Head of caudate nucleus (tissue), 42 donors: ENCODE measurements around the gene ELMOD3.
"Not testable (repeated sequence)": the region's sequence is repeated elsewhere in the genome, so short reads cannot be mapped to it uniquely, and the experiment has no call there.

ENCODE experiments used
- DNase-seq, 42 donors: peaks; one replicate each; pipeline versions ENCODE4 v3.0.0 to v3.0.0-alpha.2; 2020 to 2021; ENCODE audit warnings: mixed read lengths in 7 of 42
- intact Hi-C: fragments of 100-400 bp; cut with DNase I; formaldehyde crosslinking; loops from one replicate; pipeline ENCODE4 v1.15.0; 2022

The ELMOD3 gene

DNA sequence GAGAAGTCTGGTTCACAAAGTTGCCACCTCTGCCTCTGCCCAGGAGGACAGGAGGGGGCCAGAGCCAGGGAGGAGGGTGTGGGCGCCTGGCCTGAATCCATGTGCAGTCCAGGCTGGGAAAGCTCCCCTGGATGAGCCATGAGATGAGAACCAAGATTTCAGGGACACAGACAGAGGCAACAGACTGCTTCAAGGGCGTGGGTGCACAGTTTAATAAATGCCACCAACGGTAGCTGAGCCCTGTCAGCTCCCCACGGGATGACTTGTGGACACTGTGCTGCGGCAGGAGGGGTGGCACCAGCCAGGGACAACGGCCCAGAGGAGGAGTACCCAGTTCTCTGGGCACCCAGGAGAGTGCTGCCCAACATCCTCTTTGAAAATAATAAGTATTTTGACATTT, 40.4 kb downstream of the ELMOD3 start:
- intact Hi-C loops: no loop called here
- peak in 1 of 42 donors; percentile 17 for DNase-seq

DNA sequence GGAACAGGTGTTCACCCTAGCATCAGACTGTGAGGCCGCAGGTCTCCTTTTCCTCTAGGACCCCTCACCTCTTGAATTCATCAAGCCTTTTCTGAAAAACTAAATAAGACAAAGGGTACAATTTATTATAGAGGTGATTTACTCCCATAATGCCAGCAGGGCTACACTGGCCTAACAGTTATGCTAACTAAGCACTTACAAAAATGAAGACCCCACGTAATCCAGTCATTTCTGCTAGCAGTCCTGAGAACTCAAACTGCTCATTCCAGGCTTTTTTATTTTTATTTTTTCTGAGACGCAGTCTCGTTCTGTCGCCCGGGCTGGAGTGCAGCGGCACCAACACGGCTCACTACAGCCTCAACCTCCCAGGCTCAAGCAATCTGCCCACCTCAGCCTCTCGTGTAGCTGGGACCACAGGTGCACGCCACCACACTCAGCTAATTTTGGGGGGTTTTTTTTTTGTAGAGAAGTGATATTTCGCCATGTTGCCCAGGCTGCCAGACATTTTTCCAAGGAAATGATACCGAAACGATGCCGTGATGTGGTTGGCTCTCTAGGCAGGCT, 41.4 kb downstream of the ELMOD3 start:
- intact Hi-C loops: no loop called here
- DNase-seq: no peak

DNA sequence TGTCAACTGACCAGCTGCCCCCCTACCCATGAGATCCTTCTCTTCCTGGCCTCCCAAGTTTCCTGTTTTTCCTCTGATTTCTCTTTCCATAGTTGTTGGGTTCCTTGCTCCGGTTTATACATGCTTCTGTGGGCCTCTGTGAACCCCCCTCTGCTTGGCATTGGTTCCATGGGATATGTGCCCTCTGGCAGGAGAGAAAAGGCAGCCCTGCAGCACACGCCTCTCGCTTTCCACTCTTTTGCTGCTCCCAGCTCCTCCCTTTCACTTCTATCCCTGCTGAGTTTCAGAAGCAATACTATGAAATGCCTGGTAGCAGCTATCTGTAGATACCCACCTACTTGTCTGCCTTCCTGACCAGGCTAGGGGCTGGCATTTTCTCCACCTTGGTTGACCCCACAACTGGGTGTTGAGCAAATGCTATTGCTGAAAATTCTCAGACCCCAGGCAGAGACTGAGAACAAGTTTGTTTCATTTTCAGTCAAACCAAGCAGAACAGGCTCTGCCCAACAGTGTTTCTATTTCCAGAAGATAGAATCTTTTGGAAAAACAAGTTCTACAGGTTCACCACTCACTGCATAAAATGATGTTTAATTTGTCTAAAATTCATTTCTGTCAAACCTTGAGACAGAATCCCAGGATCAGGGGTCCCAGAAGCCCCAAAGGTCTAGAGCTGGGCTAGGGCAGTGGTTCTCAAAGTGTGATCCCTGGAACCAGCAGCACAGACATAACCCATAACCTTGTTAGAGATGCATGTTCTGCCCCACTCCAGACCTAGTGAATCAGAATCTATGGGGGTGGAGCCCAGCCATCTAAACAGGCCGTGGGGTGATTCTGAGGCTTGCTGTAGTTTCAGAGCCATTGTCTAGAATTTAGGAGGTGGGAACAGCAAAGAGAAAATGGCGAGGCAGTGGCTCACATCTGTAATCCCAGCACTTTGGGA, 42.2 kb downstream of the ELMOD3 start:
- DNase-seq: peak in 2 of 42 donors; percentile 11 to 35
- intact Hi-C loops: no loop called here

DNA sequence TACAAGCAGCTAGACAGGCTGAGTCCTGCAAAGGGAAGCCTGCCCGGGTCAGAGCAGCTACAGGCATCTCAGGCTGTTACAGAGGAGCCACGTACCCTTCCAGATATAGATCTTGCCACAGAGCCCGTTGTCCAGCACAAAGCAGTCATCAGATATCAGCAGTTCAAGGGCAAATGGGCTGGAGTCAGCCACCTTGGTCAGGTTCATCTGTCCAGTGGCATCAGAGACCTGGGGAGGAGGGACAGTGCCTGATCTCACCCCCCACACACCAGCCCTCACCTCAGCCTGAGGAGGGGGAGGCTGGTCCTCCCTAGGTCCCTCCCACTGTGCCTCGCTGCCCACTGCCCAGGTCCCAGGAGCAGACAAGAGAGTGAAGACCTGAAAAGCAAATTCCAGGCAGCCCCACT, 43.4 kb downstream of the ELMOD3 start:
- intact Hi-C loops: no loop called here
- peak in 2 of 42 donors; percentile 6 to 22 for DNase-seq

DNA sequence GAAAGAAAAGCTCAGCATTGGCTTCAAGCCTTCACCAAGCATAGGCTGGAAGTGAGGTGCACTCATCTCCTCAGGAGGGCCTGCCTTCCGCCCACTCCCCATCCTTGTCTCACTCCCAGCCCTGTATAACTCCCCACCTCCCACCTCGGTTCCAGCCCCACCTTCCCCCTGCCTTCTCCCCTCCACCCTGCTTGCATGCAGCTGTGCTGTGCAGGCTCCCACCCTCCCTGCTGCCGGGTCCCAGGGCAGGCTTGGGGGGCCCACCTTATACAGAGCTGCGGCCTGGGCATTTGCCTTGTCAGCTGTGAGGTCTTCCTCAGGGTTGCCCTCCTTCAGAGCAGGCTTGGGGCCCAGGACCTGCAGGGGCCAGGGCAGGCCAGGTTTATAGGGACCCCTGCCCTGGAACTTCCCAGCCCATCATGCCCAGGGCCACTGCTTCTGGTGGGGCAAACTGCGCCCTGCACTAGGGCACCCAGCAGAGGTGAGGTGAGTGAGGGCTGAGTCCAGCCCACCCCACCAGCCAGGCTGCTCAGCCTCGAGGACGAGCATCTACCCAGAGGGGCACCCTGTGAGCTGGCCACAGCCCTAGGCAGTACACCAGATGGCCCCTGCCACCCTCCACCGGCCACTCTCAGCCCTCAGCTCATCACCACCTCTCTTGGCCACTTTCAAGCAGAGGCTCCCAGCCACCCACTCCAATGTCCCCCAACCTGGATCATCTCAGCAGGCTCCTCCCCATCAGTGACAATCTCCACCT, 44.0 kb downstream of the ELMOD3 start:
- peak in 1 of 42 donors; percentile 4 for DNase-seq
- intact Hi-C loops: no loop called here

DNA sequence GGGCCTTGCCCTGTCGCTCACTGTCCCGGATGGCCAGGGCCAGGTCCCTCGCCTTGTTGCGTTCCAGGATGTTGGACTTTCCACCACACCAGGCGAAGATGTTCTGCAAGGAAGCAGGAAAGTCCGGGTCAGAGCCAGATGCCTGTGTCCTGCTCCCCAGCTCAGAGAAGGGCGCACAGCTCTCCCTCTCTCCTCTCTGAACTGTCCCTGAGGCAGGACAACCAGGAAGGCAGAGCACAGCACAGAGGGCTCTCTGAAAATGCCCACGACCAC, 44.5 kb downstream of the ELMOD3 start:
- intact Hi-C loops: no loop called here
- DNase-seq: no peak

DNA sequence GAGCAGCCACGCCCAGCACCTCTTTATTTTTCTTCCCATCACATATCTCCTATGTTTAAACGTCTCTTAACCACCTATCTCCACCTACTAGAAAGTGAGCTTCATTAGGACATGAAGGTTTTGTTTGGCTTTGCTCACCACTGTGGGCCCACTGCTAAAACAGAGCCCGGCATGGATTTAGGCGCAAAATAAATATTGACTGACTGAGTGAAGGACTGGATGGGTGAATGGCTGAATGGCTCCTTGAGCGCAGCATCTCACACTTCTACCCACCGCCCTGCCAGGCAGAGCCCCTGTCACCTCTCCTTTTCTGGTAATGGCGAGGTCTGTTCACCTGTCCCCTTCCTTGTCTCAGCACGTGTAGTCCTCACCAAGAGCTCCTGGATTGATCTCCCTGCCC, 45.5 kb downstream of the ELMOD3 start:
- no peak for DNase-seq
- intact Hi-C loops: no loop called here

DNA sequence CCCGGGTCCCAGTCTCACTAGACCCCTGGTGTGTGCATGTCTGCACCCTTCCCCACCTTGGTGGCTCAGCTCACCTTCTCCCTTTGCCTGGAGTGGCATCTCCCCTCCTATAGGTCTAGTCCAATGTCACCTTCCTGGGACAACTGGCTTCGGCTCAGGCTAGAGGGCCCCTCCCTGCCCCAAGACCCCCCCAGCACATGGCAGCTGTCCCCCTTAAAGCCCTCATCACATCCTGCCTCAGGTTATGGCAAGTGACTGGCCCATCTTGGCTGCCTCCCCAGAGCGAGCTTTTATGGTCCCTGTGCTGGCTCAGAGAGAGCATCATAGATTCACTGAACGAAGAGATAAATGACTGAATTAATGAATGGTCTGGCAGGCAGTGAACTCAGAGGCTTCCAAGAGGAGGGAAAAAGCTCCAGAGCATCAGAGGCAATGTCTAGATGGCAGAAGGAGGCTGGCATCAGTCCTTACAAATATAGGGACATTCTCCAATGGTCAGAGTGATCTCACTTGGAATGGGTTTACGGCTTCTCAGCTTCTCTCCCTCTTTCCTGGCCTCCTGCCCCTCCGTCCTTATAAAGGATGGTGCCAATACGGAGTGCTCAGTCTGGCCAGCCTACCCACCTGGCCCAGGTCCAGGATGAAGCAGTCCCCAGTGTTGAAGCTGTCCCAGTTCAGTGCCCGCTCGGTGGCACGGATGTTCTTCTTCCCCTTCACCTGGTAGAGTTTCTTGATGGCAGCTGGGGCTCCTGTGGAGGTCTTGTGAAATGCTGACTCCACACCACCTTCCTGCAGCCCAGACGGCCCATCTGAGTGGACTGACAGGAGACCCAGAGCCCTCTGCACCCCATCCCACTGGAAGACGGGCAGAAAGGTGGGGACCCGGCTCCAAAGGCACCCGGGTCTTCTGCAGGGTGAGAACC, 46.2 kb downstream of the ELMOD3 start:
- peak in 2 of 42 donors; percentile 33 to 43 for DNase-seq
- intact Hi-C loops: no loop called here

DNA sequence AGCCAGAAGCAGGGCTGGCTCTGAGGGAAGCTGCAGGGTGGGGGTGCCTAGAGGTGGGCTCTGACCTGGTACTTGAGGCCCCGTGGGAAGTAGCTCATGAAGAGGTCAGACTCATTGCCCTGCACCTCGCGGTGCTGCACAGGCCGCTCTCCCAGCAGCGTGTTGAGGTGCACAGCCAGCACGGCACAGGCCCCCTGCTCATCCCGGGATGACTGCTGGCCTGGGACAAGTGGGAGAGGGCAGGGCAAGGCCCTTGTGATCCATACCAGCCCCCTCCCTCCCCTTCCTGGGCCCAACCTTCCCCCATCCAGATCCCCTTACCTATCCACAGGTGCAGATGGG, 46.9 kb downstream of the ELMOD3 start:
- intact Hi-C loops: no loop called here
- no peak for DNase-seq

DNA sequence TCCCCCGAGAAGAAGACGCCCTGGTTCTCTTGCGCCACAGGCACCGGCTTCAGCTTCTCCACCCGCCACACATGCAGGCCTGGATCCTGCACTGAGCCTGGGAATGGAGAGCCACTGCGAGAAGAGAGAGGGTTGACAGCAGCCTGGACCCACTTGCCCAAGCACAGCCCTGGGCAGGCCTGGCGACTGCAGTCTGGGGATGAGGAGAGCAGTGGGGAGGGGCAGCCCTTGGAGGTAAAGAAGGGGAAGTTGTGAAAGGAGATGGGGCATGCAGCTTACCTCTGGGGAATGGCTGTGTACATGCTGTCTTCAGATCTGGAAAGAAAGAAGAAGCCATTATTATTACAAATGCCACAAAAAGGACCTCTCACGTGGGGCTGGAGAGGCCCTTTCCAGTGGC, 47.3 kb downstream of the ELMOD3 start:
- peak in 1 of 42 donors; percentile 27 for DNase-seq
- intact Hi-C loops: no loop called here

DNA sequence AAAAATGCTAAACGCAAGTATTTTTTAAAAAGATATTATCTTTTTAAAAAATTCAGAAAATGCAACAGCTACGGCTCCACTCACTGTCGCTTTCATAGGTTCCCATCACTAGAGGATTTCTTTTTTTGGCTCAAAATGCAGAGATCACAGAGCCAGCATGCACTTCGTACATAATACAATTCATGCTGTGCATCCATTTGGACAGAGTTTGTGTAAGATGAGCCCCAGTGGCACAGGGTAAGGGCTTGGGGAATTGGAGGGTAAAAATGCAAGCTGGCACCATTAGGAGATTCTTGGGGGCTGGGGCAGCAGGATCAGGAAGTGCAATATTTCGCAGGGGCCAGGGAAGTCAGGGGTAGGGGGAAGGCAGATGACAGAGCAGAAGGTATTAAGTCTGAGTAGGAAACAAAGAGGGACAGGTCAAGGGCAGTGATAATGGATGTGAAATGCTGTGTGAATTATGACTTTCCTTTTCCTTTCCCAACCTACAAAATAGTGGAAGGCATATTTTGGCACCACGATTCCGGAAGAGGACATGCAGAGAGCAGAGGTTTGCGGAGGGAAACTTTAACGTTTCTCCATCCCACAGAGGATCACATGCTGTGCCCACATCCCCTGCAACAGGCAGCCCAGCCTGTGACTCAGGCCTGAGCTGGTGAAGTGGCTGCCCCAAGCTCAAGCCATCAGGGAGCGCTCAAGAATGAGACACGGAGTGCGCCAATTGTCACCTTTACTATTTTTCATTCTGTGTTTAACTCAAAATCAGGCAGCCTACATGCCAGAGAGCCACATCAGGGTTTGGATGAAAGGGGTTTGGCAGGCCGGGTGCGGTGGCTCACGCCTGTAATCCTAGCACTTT, 50.9 kb downstream of the ELMOD3 start:
- DNase-seq: peak in 21 of 42 donors; percentile 28 to 68 (median 52)
- intact Hi-C loops: no loop called here

DNA sequence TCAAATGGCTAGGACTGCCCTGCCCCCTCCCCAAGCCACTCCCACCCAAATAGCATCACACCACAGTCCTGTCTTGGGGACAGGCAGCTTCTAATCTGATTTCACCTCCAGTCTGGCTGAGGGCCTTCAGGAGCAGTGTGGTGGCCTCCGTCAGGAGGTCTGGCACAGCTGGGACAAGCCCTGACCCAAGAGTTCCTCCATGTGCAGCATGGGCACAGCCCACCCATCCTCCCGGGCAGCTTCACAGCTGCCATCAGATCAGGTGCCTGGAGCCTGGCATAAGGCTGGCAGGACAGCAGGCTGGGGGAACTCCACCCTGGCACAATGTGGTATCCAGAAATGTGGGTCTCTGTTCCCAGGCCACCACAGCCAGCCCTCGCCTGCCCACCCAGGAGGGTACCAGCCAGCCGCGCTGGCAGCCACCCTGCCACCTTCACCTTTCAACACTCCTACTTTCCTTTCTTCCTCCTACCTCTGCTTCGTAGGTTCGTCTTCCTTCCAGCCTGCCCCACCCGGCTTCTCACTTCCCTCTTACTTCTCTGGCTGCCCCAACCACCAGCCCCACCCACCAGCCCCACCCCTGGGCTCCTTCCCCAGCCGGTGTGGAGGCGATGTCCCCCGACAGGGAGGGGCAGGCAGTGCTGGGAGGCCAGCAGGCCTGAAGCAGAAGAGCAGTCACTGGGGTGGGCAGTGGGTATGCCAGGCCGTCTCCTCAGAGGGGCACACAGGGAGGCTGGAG, 55.4 kb downstream of the ELMOD3 start, which contains the start of gene CAPG:
Gene CAPG (minus strand): TSS at position 522 of the 739 bp plus-strand sequence. CDS start 8,221 bp downstream, outside the sequence.
- intact Hi-C loops: no loop called here
- DNase-seq: peak in 5 of 42 donors; percentile 22 to 56 (median 46)

DNA sequence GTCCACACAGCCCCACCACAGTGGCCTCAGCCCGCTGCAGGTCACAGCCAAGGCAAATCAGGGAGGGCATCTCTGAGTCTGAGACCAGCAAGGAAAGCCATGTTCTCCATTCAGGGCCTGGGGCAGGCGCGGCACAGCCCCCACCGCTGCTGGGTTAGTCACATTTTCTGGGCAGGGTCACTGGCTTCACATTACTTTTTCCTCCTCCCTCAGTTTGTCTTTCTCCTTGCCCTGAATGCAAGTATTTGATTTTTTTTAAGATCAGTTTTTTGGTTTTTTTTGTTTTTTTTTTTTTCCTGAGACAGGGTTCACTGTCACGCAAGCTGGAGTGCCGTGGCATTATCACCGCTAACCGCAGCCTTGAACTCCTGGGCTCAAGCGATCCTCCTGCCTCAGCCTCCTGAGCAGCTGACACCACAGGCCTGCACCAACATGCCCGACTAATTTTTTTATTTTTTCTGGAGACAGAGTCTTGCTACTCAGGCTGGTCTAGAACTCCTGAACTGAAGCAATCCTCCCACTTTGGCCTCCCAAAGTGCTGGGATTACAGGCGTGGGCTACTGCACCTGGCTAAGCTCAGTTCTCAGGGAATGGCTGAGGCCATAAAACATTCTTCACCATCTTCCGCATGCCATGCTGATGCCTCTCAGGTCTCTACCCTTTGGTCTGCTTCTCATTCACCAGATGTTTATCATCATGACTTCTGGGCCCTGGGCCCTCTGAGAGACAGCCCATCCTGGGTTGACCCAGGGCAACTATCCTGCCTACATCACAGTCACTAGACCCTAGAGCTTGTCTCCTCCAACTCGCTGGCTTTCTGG, 56.2 kb downstream of the ELMOD3 start:
- no peak for DNase-seq
- intact Hi-C loops: no loop called here

DNA sequence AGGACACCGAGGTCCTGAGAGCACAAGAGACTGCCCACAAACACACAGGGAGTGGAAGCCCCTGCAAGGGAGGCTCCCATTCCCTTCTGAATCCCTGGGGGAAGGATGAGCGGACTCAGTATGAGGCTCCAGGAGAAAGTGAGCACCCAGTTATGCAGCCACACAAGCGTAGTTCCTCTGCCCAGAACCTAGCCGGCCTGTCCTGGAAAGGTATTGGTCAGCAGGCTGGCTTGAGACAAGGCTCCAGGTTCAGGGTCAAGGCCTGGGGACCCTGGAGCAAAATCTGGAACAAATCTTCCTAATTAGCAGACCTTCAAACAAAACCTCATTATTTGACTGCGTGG, 56.8 kb downstream of the ELMOD3 start:
- DNase-seq: no peak
- intact Hi-C loops: no loop called here

DNA sequence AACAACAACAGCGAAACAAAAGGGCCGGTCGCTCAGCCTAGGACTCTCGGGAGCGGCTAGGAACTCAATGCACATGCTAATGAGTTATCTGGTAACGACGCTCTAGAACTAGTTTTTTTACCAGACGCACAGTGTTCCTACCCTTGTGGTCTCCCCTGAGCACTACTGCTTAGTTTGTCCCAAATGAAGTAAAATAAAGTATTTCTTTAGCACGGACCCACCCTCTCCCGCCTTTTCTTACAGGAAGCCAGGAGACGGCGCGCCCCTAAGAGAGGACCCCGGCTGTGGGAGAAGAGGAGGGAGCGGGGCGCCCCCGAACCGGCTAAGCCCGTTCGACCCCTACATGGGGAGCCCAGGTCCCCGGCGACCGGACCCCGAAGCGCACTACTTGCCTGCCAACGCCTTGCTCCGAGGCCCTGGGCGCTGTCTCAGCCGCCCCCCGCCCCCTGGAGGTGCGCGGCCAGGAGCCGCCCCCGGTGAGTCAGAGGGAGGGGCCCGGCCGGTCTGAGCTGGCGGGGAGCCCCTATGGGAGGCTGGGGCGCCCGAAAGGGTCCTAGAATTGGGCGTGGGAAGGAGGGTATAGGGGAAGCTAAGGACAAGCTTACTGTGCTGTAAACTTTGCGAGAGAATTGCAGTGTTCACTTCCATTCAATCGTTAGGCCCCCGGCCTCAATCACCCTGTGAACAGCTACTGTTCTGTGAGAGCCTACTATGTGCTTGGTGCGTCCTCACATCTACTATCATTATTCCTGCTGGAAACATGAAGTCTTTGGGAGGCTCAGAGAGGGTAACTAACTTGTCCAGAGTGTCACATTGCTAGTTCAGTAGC, 59.2 kb downstream of the ELMOD3 start:
- intact Hi-C loops: no loop called here
- DNase-seq: peak in 2 of 42 donors; percentile 37 to 59

DNA sequence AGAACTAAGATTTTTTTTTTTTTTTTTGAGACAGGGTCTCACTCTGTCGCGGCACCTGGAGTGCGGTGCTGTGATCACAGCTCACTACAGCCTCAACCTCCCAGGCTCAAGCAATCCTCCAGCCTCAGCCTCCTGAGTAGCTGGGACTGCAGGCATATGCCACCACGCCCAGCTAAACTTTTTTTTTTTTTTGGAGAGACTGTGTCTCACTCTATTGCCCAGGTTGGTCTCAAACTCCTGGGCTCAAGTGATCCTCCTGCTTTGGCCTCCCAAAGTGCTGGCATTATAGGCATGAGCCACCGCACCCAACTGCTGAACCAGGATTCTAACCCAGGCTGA, 59.8 kb downstream of the ELMOD3 start:
- DNase-seq, intact Hi-C loops: not testable (repeated sequence)
